HEK293 (cell line): ENCODE data around the gene SOX6.
"Not testable (repeated sequence)": the region's sequence is repeated elsewhere in the genome, so short reads cannot be mapped to it uniquely, and the experiment has no call there.

ENCODE experiments used
- ZBTB7A ChIP-seq: fragments of 450-650 bp; formaldehyde crosslinking; IDR thresholded peaks from 2 replicates; pipeline ENCODE4 v1.5.1; 2016; ENCODE audit warnings: low read depth, missing biosample characterization, missing genetic modification characterization
- ZNF274 ChIP-seq, 2 experiments: fragments of 200-500 bp in 1 of 2; fragments of 450-650 bp in 1 of 2; sonication (Bioruptor generic) in 1 of 2; formaldehyde crosslinking in 1 of 2; IDR thresholded peaks; 2 replicates each; pipeline versions ENCODE4 v1.5.1 to v1.6.1; 2014 to 2016; ENCODE audit warnings: borderline replicate concordance in 1 of 2, inconsistent platforms in 1 of 2, low read length in 1 of 2, missing biosample characterization in 1 of 2, missing genetic modification characterization in 1 of 2
- TF ChIP-seq, protein P1 (sequence below): fragments of 450-650 bp; formaldehyde crosslinking; IDR thresholded peaks from 2 replicates; pipeline ENCODE4 v1.5.1; 2016; ENCODE audit warnings: missing biosample characterization, missing genetic modification characterization

DNA sequence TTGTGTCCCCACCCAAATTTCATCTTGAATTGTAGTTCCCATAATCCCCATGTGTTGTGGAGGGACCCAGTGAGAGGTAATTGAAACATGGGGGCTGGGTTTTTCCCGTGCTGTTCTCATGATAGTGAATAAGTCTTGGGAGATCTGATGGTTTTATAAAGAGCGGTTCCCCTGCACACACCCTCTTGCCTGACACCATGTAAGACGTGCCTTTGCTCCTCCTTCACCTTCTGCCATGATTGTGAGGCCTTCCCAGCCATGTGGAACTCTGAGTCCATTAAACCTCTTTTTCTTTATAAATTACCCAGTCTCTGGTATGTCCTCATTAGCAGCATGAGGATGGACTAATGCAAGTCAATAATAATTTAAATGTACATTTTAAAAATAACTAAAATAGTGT lies 289.1 kb downstream of the SOX6 start:
- not testable (repeated sequence) for TF ChIP-seq ZNF274 (IDR thresholded peaks at IDR 0.05; ENCODE audit: low read length); ZNF274 (tag by site-specific recombination; IDR thresholded peaks at IDR 0.05; ENCODE audit: borderline replicate concordance); ZBTB7A (tag by site-specific recombination)
- TF ChIP-seq, protein P1, sequence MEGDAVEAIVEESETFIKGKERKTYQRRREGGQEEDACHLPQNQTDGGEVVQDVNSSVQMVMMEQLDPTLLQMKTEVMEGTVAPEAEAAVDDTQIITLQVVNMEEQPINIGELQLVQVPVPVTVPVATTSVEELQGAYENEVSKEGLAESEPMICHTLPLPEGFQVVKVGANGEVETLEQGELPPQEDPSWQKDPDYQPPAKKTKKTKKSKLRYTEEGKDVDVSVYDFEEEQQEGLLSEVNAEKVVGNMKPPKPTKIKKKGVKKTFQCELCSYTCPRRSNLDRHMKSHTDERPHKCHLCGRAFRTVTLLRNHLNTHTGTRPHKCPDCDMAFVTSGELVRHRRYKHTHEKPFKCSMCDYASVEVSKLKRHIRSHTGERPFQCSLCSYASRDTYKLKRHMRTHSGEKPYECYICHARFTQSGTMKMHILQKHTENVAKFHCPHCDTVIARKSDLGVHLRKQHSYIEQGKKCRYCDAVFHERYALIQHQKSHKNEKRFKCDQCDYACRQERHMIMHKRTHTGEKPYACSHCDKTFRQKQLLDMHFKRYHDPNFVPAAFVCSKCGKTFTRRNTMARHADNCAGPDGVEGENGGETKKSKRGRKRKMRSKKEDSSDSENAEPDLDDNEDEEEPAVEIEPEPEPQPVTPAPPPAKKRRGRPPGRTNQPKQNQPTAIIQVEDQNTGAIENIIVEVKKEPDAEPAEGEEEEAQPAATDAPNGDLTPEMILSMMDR = not testable (repeated sequence)
